ENCODE measurements around the gene PIEZO2. TPM values are rescaled to one million over a fixed set of nuclear protein-coding genes. Genes with fewer than 3 reads are reported as not detected.

PIEZO2 gene
- total and polyA plus RNA-seq, 8 donors: 0.38 to 11.1 (median 3.0) TPM

- ATAC-seq (no peak), DNase-seq (no peak), FAIRE-seq (no peak)
- Histone ChIP-seq H3K4me1 (no peaks in the 10 kb centered on the region), H3K4me3 (no peak overlapping the region), H3K27me3 (no peaks in the 10 kb centered on the region), H3K27ac (no peak overlapping the region), H3K9me3 (no peaks in the 10 kb centered on the region), H3K36me3 (no peaks in the 10 kb centered on the region)
- intact Hi-C loops (cut with DNase I): no loop called here
- TF ChIP-seq CTCF (IDR thresholded peaks at IDR 0.05): no peak
- WGBS, 2 donors: 94 to 97% methylated on average over 3 of the region's 3 CpGs
Observed at GRCh38 chr18:10805587-10806118, 343.7 kb downstream of the PIEZO2 start.

GRCh38 chr18:10804126-10804525, 345.2 kb downstream of the PIEZO2 start:
- Histone ChIP-seq H3K27me3 (no peaks in the 10 kb centered on the region), H3K27ac (no peak overlapping the region), H3K4me1 (no peaks in the 10 kb centered on the region), H3K9me3 (no peaks in the 10 kb centered on the region), H3K36me3 (no peaks in the 10 kb centered on the region), H3K4me3 (no peak overlapping the region)
- no peak for TF ChIP-seq CTCF (IDR thresholded peaks at IDR 0.05)
- intact Hi-C loops (cut with DNase I): no loop called here
- ATAC-seq: no peak
- DNase-seq: no peak
- no peak for FAIRE-seq
- 80% methylated on average over 9 of the region's 9 CpGs for WGBS, 2 donors

GRCh38 chr18:10798727-10799550, 350.4 kb downstream of the PIEZO2 start:
- H3K27me3 ChIP-seq: no peaks in the 10 kb centered on the region
- FAIRE-seq: no peak
- no peaks in the 10 kb centered on the region for H3K9me3 ChIP-seq
- WGBS, 2 donors: 32 to 35% methylated on average over 7 of the region's 7 CpGs
- peaks cover 0 to 3% (median 0%) of the 10 kb centered on the region in 3 donors for H3K4me1 ChIP-seq
- no peaks in the 10 kb centered on the region for H3K36me3 ChIP-seq
- H3K27ac ChIP-seq: peak overlapping the region in 3 of 4 donors; percentile 33 to 60 (median 48)
- intact Hi-C loops (cut with DNase I): no loop called here
- H3K4me3 ChIP-seq: no peak overlapping the region
- TF ChIP-seq CTCF (IDR thresholded peaks at IDR 0.05): no peak
- peak in 2 of 6 donors; percentile 32 to 45 for DNase-seq
- ATAC-seq: peak; percentile 87 to 91 (median 90)

GRCh38 chr18:10797896-10798295, 351.5 kb downstream of the PIEZO2 start:
- ATAC-seq: peak in 1 of 4 donors; percentile 11
- peak overlapping the region in 1 of 4 donors; percentile 48 for H3K27ac ChIP-seq

More at GRCh38 chr18:10797896-10798295, 351.5 kb downstream of the PIEZO2 start:
- Histone ChIP-seq H3K9me3 (no peaks in the 10 kb centered on the region), H3K4me1 (peaks cover 0 to 3% (median 0%) of the 10 kb centered on the region in 3 donors), H3K27me3 (no peaks in the 10 kb centered on the region), H3K36me3 (no peaks in the 10 kb centered on the region), H3K4me3 (no peak overlapping the region)
- DNase-seq (no peak), FAIRE-seq (no peak)
- 61 to 81% methylated on average over 1 of the region's 1 CpG for WGBS, 2 donors
- intact Hi-C loops (cut with DNase I): no loop called here
- TF ChIP-seq CTCF (IDR thresholded peaks at IDR 0.05): no peak
